WTC11 (cell line): ENCODE measurements around the gene FHL5. TPM values are rescaled to one million over a fixed set of nuclear protein-coding genes. Genes with fewer than 3 reads are reported as not detected.

Experiments used
- ATAC-seq: fragments of 200-7000 bp; cut with Tn5 transposase; 2 replicates; pipeline ENCODE4 v1.10.0; 2021; ENCODE audit warnings: mild to moderate bottlenecking, moderate library complexity
- CTCF ChIA-PET: fragments of 300-600 bp; sonication (Branson Sonifier 250); formaldehyde crosslinking; loops from one replicate; lab custom pipeline; 2021; ENCODE audit warnings: antibody characterized with exemption; lab: Charles Lee
- POLR2A ChIA-PET: fragments of 350-600 bp; sonication (Branson Sonifier 250); formaldehyde crosslinking; loops from one replicate; lab custom pipeline; 2021; ENCODE audit warnings: antibody characterized with exemption; lab: Charles Lee
- DNase-seq: peaks from one replicate; pipeline ENCODE4 v3.0.0; 2021; ENCODE audit warnings: low spot score
- H3K27ac Mint-ChIP-seq: 2 replicates; pipeline ENCODE4 v1.8.0; 2021; ENCODE audit warnings: mixed read lengths
- H3K27me3 Mint-ChIP-seq: 2 replicates; pipeline ENCODE4 v1.8.0; 2021; ENCODE audit warnings: low read depth, mild to moderate bottlenecking, moderate library complexity, mixed read lengths
- H3K36me3 Mint-ChIP-seq: 2 replicates; pipeline ENCODE4 v1.8.0; 2021; ENCODE audit warnings: mixed read lengths
- H3K4me1 Mint-ChIP-seq: 2 replicates; pipeline ENCODE4 v1.8.0; 2022; ENCODE audit warnings: mixed read lengths
- H3K4me3 Mint-ChIP-seq: 2 replicates; pipeline ENCODE4 v1.8.0; 2021; ENCODE audit warnings: mild to moderate bottlenecking, moderate library complexity, mixed read lengths
- H3K9me3 Mint-ChIP-seq: 2 replicates; pipeline ENCODE4 v1.8.0; 2021; ENCODE audit warnings: mixed read lengths
- CBFB ChIP-seq: sonication (generic); formaldehyde crosslinking; IDR thresholded peaks from 2 replicates; pipeline ENCODE4 v1.8.1; 2022; ENCODE audit warnings: mild to moderate bottlenecking, low read depth, missing genetic modification reagents
- CREB1 ChIP-seq: sonication (generic); formaldehyde crosslinking; IDR thresholded peaks from 2 replicates; pipeline ENCODE4 v1.8.0; 2023; ENCODE audit warnings: mild to moderate bottlenecking, missing genetic modification reagents
- CTCF ChIP-seq: fragments of 200-600 bp; IDR thresholded peaks from 2 replicates; pipeline ENCODE4 v1.8.0; 2022; ENCODE audit warnings: antibody characterized with exemption
- ESRRA ChIP-seq: sonication (generic); formaldehyde crosslinking; IDR thresholded peaks from 2 replicates; pipeline ENCODE4 v1.8.1; 2022; ENCODE audit warnings: mild to moderate bottlenecking, missing genetic modification reagents, borderline replicate concordance
- FOXJ3 ChIP-seq: sonication (generic); formaldehyde crosslinking; IDR thresholded peaks from 2 replicates; pipeline ENCODE4 v1.9.0; 2021; ENCODE audit warnings: missing genetic modification reagents, mild to moderate bottlenecking, borderline replicate concordance
- HMGA2 ChIP-seq: fragments of 250-450 bp; sonication (Bioruptor Pico); IDR thresholded peaks from 2 replicates; pipeline ENCODE4 v1.4.0; 2021; ENCODE audit warnings: mild to moderate bottlenecking, moderate library complexity
- IRF1 ChIP-seq: sonication (generic); formaldehyde crosslinking; IDR thresholded peaks from 2 replicates; pipeline ENCODE4 v1.8.0; 2023; ENCODE audit warnings: missing genetic modification reagents
- MLX ChIP-seq: sonication (generic); formaldehyde crosslinking; IDR thresholded peaks from 2 replicates; pipeline ENCODE4 v1.8.1; 2023; ENCODE audit warnings: mild to moderate bottlenecking, missing genetic modification reagents, moderate library complexity
- NFATC4 ChIP-seq: fragments of 250-450 bp; sonication (Bioruptor Pico); IDR thresholded peaks from 2 replicates; pipeline ENCODE4 v1.9.0; 2021; ENCODE audit warnings: mild to moderate bottlenecking
- PRRX2 ChIP-seq: fragments of 250-450 bp; sonication (Bioruptor Pico); IDR thresholded peaks from 2 replicates; pipeline ENCODE4 v1.8.0; 2021; ENCODE audit warnings: mild to moderate bottlenecking
- SOX15 ChIP-seq: fragments of 250-450 bp; sonication (Bioruptor Pico); IDR thresholded peaks from 2 replicates; pipeline ENCODE4 v1.9.0; 2021; ENCODE audit warnings: mild to moderate bottlenecking
- SP1 ChIP-seq: sonication (generic); formaldehyde crosslinking; conservative IDR thresholded peaks from 2 replicates; pipeline ENCODE4 v1.8.1; 2022; ENCODE audit warnings: missing genetic modification reagents
- STAT6 ChIP-seq: sonication (generic); formaldehyde crosslinking; conservative IDR thresholded peaks from 2 replicates; pipeline ENCODE4 v1.8.1; 2023; ENCODE audit warnings: mild to moderate bottlenecking, low read depth, missing genetic modification reagents, moderate library complexity
- TEAD1 ChIP-seq: sonication (generic); formaldehyde crosslinking; IDR thresholded peaks from 2 replicates; pipeline ENCODE4 v1.8.0; 2022; ENCODE audit warnings: mild to moderate bottlenecking, missing genetic modification reagents
- TP53 ChIP-seq: sonication (generic); formaldehyde crosslinking; IDR thresholded peaks from 2 replicates; pipeline ENCODE4 v1.8.1; 2023; ENCODE audit warnings: mild to moderate bottlenecking, missing genetic modification reagents
- USF2 ChIP-seq: sonication (generic); formaldehyde crosslinking; IDR thresholded peaks from 2 replicates; pipeline ENCODE4 v1.8.1; 2023; ENCODE audit warnings: mild to moderate bottlenecking, missing genetic modification reagents, moderate library complexity
- ZMAT4 ChIP-seq: fragments of 250-450 bp; sonication (Bioruptor Pico); IDR thresholded peaks from 2 replicates; pipeline ENCODE4 v1.9.0; 2021; ENCODE audit warnings: mild to moderate bottlenecking
- ZNF138 ChIP-seq: sonication (generic); formaldehyde crosslinking; conservative IDR thresholded peaks from 2 replicates; pipeline ENCODE4 v1.8.1; 2022; ENCODE audit warnings: mild to moderate bottlenecking, moderate library complexity, missing genetic modification reagents
- ZNF396 ChIP-seq: fragments of 250-450 bp; sonication (Bioruptor Pico); IDR thresholded peaks from 2 replicates; pipeline ENCODE4 v1.8.0; 2021; ENCODE audit warnings: mild to moderate bottlenecking, moderate library complexity, borderline replicate concordance
- total RNA-seq: library from RNA; stranded (reverse); gene quantifications from 3 replicates; pipeline ENCODE4 v1.2.3, GENCODE V29; 2021

Gene FHL5
- total RNA-seq, 1 experiment from 2014 or later = not detected

- no peak overlapping the region for H3K4me3 Mint-ChIP-seq
- ATAC-seq = no peak
These were observed 925 bp downstream of the FHL5 start for GRCh38 chr6:96563853-96564252.

More at GRCh38 chr6:96563853-96564252, 925 bp downstream of the FHL5 start:
- DNase-seq = no peak
- ChIA-PET POLR2A (no interaction called here), CTCF (no interaction called here)
- Mint-ChIP-seq H3K9me3 (peaks cover 8% of the 10 kb centered on the region), H3K27me3 (no peaks in the 10 kb centered on the region), H3K4me1 (peaks cover 24% of the 10 kb centered on the region), H3K36me3 (peaks cover under 1% of the 10 kb centered on the region), H3K27ac (no peak overlapping the region)
- TF ChIP-seq HMGA2 = no peak
- TF ChIP-seq STAT6 = no peak
- no peak for TF ChIP-seq TEAD1 (CRISPR knock-in tag)
- TF ChIP-seq IRF1 = no peak
- no peak for TF ChIP-seq ZNF138 (CRISPR knock-in tag)
- no peak for TF ChIP-seq ZMAT4 (CRISPR knock-in tag)
- no peak for TF ChIP-seq SP1 (CRISPR knock-in tag)
- no peak for TF ChIP-seq CBFB (CRISPR knock-in tag)
- no peak for TF ChIP-seq ZNF396 (CRISPR knock-in tag)
- TF ChIP-seq CREB1 = no peak
- no peak for TF ChIP-seq USF2 (CRISPR knock-in tag)
- no peak for TF ChIP-seq ESRRA (CRISPR knock-in tag)
- no peak for TF ChIP-seq PRRX2
- no peak for TF ChIP-seq FOXJ3
- TF ChIP-seq MLX (CRISPR knock-in tag) = no peak
- no peak for TF ChIP-seq CTCF
- no peak for TF ChIP-seq TP53 (CRISPR knock-in tag)
- TF ChIP-seq NFATC4 (CRISPR knock-in tag) = no peak
- TF ChIP-seq SOX15 = no peak
